OCI-LY7 (cell line): Measurements from ENCODE around the gene DLX4. TPM values are rescaled to one million over a fixed set of nuclear protein-coding genes. Genes with fewer than 3 reads are reported as not detected.

Experiments used
- BruUV-seq: library from RNA; stranded (reverse); fragments of 400-500 nt; replicated peaks from 2 replicates; lab custom pipeline; 2021; lab: Mats Ljungman, UMichigan
- CTCF ChIA-PET: fragments of 300-600 bp; sonication (Branson Sonifier 250); formaldehyde crosslinking; loops from one replicate; lab custom pipeline; 2022; ENCODE audit warnings: antibody characterized with exemption; ENCODE audit not compliant: unreplicated experiment; lab: Charles Lee
- POLR2A ChIA-PET: fragments of 300-600 bp; sonication (Branson Sonifier 250); formaldehyde crosslinking; loops from one replicate; lab custom pipeline; 2022; ENCODE audit warnings: antibody characterized with exemption; lab: Charles Lee
- DNase-seq: peaks from one replicate; pipeline ENCODE4 v3.0.0-alpha.2; 2015; ENCODE audit warnings: low spot score
- H2AFZ ChIP-seq: fragments of 200-600 bp; sonication (generic), shearing (Covaris generic); 2 replicates; pipeline ENCODE4 v1.6.1; 2014; ENCODE audit warnings: mild to moderate bottlenecking, antibody characterized with exemption, low read length, moderate library complexity
- H3K27ac ChIP-seq: fragments of 200-600 bp; sonication (generic); 2 replicates; pipeline ENCODE4 v1.5.1; 2014; ENCODE audit warnings: mixed run types, low read depth, mild to moderate bottlenecking, moderate library complexity, low read length, inconsistent platforms; ENCODE audit not compliant: poor library complexity, severe bottlenecking
- H3K36me3 ChIP-seq: fragments of 200-600 bp; sonication (generic); 2 replicates; pipeline ENCODE4 v1.6.1; 2014; ENCODE audit warnings: mild to moderate bottlenecking, antibody characterized with exemption, low read length, moderate library complexity, mixed read lengths; ENCODE audit not compliant: insufficient read depth
- H3K4me1 ChIP-seq: fragments of 200-600 bp; sonication (generic); 2 replicates; pipeline ENCODE4 v1.5.1; 2014; ENCODE audit warnings: mild to moderate bottlenecking, low read length; ENCODE audit not compliant: insufficient read depth, poor library complexity, severe bottlenecking
- H3K4me2 ChIP-seq: fragments of 200-600 bp; sonication (generic); 2 replicates; pipeline ENCODE4 v1.6.1; 2014; ENCODE audit warnings: mild to moderate bottlenecking, low read length
- H3K4me3 ChIP-seq: fragments of 200-600 bp; sonication (generic); 2 replicates; pipeline ENCODE4 v1.5.1; 2014; ENCODE audit warnings: mild to moderate bottlenecking, low read depth, low read length; ENCODE audit not compliant: poor library complexity, severe bottlenecking
- H3K79me2 ChIP-seq: fragments of 200-600 bp; sonication (generic); 2 replicates; pipeline ENCODE4 v1.6.1; 2016; ENCODE audit warnings: low read depth, mild to moderate bottlenecking, low read length, moderate library complexity, mixed read lengths; ENCODE audit not compliant: insufficient read depth
- H3K9me2 ChIP-seq: fragments of 200-600 bp; sonication (generic); 2 replicates; pipeline ENCODE4 v1.6.1; 2016; ENCODE audit warnings: mild to moderate bottlenecking, low read length, mixed read lengths; ENCODE audit not compliant: insufficient read depth
- H3K9me3 ChIP-seq: fragments of 200-600 bp; sonication (generic); 2 replicates; pipeline ENCODE4 v1.6.1; 2014; ENCODE audit warnings: mild to moderate bottlenecking, mixed run types, low read length, mixed read lengths
- H4K20me1 ChIP-seq: fragments of 200-600 bp; sonication (generic); 2 replicates; pipeline ENCODE4 v1.6.1; 2014; ENCODE audit warnings: mild to moderate bottlenecking, antibody characterized with exemption, low read length, moderate library complexity, mixed read lengths; ENCODE audit not compliant: insufficient read depth
- EZH2phosphoT487 ChIP-seq: fragments of 200-600 bp; sonication (generic); IDR thresholded peaks from 2 replicates; pipeline ENCODE4 v1.6.1; 2018; ENCODE audit warnings: low read depth, borderline replicate concordance, mild to moderate bottlenecking, mixed run types, antibody characterized with exemption, low read length, moderate library complexity, mixed read lengths
- intact Hi-C: fragments of 100-400 bp; cut with micrococcal nuclease; formaldehyde crosslinking; loops from one replicate; pipeline ENCODE4 v1.10.0; 2022; ENCODE audit not compliant: unreplicated experiment
- total RNA-seq, 2 experiments: library from RNA; depleted of rRNA in 1 of 2; stranded (reverse); fragments of >200 nt in 1 of 2; shearing (Covaris generic) in 1 of 2; gene quantifications; 2 replicates each; pipeline ENCODE4 v1.2.3, GENCODE V29; 2014 to 2022
- TF ChIP-seq, protein P1 (sequence below): fragments of 200-600 bp; sonication (generic); conservative IDR thresholded peaks from 2 replicates; pipeline ENCODE4 v1.5.1; 2014; ENCODE audit warnings: mild to moderate bottlenecking, antibody characterized with exemption, low read length, moderate library complexity, mixed read lengths

DLX4 gene
- total RNA-seq, 2 experiments from 2014 or later = 0.27 to 0.47 TPM

DNA sequence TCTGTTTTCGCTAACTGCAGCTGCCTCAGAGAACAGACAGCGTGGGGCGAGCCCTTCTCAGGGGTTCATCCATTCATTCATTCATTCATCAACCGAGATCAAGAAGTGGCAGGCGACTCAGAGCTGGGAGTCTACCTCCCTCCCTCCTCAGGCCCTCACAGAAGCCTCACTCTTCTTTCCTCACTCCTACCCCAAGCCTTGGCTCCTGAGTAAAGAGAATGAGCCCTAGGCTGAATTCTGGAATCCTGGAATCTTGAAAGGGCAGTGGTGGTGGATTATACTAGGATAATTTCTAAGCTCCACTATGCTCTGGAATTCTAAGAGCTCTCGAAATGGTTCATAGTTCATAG, 28.3 kb downstream of the DLX4 start:
- DNase-seq = no peak
- TF ChIP-seq, protein P1, sequence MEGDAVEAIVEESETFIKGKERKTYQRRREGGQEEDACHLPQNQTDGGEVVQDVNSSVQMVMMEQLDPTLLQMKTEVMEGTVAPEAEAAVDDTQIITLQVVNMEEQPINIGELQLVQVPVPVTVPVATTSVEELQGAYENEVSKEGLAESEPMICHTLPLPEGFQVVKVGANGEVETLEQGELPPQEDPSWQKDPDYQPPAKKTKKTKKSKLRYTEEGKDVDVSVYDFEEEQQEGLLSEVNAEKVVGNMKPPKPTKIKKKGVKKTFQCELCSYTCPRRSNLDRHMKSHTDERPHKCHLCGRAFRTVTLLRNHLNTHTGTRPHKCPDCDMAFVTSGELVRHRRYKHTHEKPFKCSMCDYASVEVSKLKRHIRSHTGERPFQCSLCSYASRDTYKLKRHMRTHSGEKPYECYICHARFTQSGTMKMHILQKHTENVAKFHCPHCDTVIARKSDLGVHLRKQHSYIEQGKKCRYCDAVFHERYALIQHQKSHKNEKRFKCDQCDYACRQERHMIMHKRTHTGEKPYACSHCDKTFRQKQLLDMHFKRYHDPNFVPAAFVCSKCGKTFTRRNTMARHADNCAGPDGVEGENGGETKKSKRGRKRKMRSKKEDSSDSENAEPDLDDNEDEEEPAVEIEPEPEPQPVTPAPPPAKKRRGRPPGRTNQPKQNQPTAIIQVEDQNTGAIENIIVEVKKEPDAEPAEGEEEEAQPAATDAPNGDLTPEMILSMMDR = no peak
- no peak for TF ChIP-seq EZH2phosphoT487
- POLR2A ChIA-PET = interaction anchor here (0.6 to 1.8 kb wide), 2 partner anchors 19 to 352 kb away, joined by 4 read pairs; no protein-coding TSS in a partner anchor
- H2AFZ ChIP-seq = no peak overlapping the region
- no peaks in the 10 kb centered on the region for H3K36me3 ChIP-seq
- H3K4me2 ChIP-seq = no peak overlapping the region
- BruUV-seq = no TSS peak
- H3K9me3 ChIP-seq = no peaks in the 10 kb centered on the region
- peaks cover 5% of the 10 kb centered on the region for H3K4me1 ChIP-seq
- H3K79me2 ChIP-seq = no peaks in the 10 kb centered on the region
- H3K4me3 ChIP-seq = no peak overlapping the region
- no peaks in the 10 kb centered on the region for H3K9me2 ChIP-seq
- intact Hi-C loops = loop anchor here (5.0 kb wide), 1 partner anchor 290 kb away; the partner anchor contains the start of gene SLC35B1
- H3K27ac ChIP-seq = no peak overlapping the region
- CTCF ChIA-PET = interaction anchor here (0.8 to 1.3 kb wide), 3 partner anchors 19 to 131 kb away, joined by 3 to 4 read pairs (median 3); no protein-coding TSS in a partner anchor
- no peaks in the 10 kb centered on the region for H4K20me1 ChIP-seq

DNA sequence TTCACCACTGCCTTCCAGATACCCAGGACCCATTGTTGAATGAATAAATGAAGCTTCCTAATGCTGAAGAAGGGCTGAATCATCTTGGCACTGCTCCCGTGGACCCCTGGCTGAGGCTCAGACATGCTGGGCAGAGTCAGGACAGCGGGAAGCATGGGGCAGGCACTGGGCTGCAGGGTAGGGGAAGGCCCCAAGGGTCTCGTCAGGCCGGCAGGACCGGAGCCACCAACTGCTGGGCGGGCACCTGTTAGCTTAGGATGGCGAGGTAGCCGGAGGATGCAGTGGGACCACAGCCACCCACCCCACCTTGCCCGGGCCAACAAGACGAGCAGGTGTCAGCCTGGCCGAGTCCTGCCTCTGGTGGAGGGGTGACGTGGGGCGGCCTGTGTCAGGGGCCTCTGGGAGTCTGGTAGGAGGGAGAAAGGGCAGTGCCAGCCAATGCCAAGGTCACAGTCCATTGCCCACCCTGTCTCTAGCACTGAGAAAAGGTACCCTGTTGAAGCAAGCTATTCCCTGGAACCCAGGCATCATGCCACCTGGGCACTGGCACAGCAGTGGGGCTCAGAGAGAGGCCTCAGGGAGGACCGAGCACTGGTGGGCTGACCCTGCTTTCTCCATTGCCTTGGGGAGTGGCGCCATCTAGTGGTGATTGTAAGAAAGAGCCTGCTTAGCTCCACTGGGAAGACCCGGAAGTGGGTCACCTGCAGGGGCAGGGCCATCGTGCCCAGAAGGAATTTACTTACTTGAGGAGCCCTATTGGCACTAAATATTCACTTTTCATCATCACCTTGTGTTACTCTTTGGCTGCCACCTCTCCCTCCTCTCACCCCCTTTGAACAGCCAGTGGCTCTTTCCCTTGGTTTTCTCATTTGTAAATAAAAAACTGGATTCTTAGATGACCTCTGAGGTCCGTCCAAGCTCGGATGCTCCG, 29.0 kb downstream of the DLX4 start:
- Histone ChIP-seq H3K9me2 (no peaks in the 10 kb centered on the region), H3K4me3 (no peak overlapping the region), H2AFZ (peak overlapping the region; percentile 98), H3K4me1 (peaks cover 5% of the 10 kb centered on the region), H3K4me2 (peak overlapping the region; percentile 25; the same call in 1 of the 2 replicates), H3K27ac (no peak overlapping the region), H3K9me3 (no peaks in the 10 kb centered on the region), H3K79me2 (no peaks in the 10 kb centered on the region), H4K20me1 (no peaks in the 10 kb centered on the region), H3K36me3 (no peaks in the 10 kb centered on the region)
- no TSS peak for BruUV-seq
- intact Hi-C loops = loop anchor here (1.0 to 5.0 kb wide), 4 partner anchors 118 to 431 kb away; partner anchors contain the start of gene SLC35B1
- TF ChIP-seq, protein P1 = peak; percentile 92
- no peak for TF ChIP-seq EZH2phosphoT487
- DNase-seq = peak; percentile 91
- ChIA-PET CTCF (interaction anchor here (0.6 to 1.3 kb wide), 4 partner anchors 20 to 159 kb away, joined by 3 to 4 read pairs (median 4); no protein-coding TSS in a partner anchor), POLR2A (interaction anchor here (0.6 to 1.8 kb wide), 4 partner anchors 20 to 352 kb away, joined by 4 to 5 read pairs (median 4); no protein-coding TSS in a partner anchor)
